Esophagus squamous epithelium (tissue), 4 donors: Measurements from ENCODE around the gene LOXL4.

ENCODE experiments used
- CTCF ChIP-seq, 6 experiments: fragments of 450-650 bp in 4 of 6; fragments of 200-600 bp in 2 of 6; sonication (generic) in 2 of 6; IDR thresholded peaks; one replicate each; pipeline ENCODE4 v1.5.1; 2016 to 2019; ENCODE audit warnings: antibody characterized with exemption in 6 of 6, mild to moderate bottlenecking in 4 of 6, moderate library complexity in 4 of 6
- POLR2A ChIP-seq, 4 donors: fragments of 450-650 bp; IDR thresholded peaks; one replicate each; pipeline ENCODE4 v1.6.1; 2017; ENCODE audit warnings: antibody characterized with exemption in 4 of 4, mild to moderate bottlenecking in 4 of 4, moderate library complexity in 3 of 4

- TF ChIP-seq CTCF (IDR thresholded peaks at IDR 0.05) (no peak), POLR2A (IDR thresholded peaks at IDR 0.05) (no peak)
Observed at GRCh38 chr10:98238391-98238790, 29.6 kb downstream of the LOXL4 start.
